ENCODE data around the gene FCGR2B.
"Not testable (repeated sequence)": the region's sequence is repeated elsewhere in the genome, so short reads cannot be mapped to it uniquely, and the experiment has no call there.

DNA sequence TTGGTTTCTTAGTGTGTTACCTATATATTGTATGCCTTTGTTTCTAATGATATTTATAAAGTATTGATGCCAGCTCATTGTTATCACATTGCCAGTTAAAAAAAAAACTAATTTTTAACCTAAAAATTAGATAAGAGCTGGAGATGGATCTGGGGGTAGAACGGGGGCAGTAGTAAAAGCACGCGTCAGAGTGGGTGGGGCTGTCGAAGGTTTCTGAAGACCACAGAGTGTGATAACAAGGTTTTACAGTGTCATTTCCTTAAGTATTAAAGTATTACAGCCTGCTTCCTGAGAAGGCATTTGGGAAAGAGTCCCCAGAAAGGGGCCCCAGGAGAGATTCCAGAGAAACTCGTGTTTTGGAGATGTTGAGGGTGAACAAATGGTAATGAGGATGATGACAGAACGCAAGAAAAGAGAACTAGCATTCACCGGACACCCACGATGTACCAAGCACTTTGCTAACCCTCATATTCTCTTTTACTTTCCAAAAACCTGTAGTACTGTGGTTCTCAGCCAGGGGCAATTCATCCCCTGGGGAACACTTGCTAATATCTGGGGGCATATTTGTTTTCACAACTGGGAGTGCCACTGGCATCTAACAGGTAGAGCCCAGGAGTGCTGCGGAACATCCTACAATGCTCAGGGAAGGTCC lies 1.2 kb upstream of the FCGR2B start:
- TF ChIP-seq, protein P1, sequence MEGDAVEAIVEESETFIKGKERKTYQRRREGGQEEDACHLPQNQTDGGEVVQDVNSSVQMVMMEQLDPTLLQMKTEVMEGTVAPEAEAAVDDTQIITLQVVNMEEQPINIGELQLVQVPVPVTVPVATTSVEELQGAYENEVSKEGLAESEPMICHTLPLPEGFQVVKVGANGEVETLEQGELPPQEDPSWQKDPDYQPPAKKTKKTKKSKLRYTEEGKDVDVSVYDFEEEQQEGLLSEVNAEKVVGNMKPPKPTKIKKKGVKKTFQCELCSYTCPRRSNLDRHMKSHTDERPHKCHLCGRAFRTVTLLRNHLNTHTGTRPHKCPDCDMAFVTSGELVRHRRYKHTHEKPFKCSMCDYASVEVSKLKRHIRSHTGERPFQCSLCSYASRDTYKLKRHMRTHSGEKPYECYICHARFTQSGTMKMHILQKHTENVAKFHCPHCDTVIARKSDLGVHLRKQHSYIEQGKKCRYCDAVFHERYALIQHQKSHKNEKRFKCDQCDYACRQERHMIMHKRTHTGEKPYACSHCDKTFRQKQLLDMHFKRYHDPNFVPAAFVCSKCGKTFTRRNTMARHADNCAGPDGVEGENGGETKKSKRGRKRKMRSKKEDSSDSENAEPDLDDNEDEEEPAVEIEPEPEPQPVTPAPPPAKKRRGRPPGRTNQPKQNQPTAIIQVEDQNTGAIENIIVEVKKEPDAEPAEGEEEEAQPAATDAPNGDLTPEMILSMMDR (IDR thresholded peaks at IDR 0.05) = not testable (repeated sequence)
- TF ChIP-seq TCF7L2, POLR2AphosphoS5 (IDR thresholded peaks at IDR 0.05; ENCODE audit: low read depth, low read length): not testable (repeated sequence)
- TF ChIP-seq, protein P2, sequence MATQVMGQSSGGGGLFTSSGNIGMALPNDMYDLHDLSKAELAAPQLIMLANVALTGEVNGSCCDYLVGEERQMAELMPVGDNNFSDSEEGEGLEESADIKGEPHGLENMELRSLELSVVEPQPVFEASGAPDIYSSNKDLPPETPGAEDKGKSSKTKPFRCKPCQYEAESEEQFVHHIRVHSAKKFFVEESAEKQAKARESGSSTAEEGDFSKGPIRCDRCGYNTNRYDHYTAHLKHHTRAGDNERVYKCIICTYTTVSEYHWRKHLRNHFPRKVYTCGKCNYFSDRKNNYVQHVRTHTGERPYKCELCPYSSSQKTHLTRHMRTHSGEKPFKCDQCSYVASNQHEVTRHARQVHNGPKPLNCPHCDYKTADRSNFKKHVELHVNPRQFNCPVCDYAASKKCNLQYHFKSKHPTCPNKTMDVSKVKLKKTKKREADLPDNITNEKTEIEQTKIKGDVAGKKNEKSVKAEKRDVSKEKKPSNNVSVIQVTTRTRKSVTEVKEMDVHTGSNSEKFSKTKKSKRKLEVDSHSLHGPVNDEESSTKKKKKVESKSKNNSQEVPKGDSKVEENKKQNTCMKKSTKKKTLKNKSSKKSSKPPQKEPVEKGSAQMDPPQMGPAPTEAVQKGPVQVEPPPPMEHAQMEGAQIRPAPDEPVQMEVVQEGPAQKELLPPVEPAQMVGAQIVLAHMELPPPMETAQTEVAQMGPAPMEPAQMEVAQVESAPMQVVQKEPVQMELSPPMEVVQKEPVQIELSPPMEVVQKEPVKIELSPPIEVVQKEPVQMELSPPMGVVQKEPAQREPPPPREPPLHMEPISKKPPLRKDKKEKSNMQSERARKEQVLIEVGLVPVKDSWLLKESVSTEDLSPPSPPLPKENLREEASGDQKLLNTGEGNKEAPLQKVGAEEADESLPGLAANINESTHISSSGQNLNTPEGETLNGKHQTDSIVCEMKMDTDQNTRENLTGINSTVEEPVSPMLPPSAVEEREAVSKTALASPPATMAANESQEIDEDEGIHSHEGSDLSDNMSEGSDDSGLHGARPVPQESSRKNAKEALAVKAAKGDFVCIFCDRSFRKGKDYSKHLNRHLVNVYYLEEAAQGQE (IDR thresholded peaks at IDR 0.05; ENCODE audit: insufficient read depth in 1 of 2, low read depth in 2 of 2, low read length in 1 of 2) = not testable (repeated sequence)
